ENCODE results near the gene PLEKHA7. TPM values are rescaled to one million over a fixed set of nuclear protein-coding genes. Genes with fewer than 3 reads are reported as not detected.

PLEKHA7 gene
- total RNA-seq, 4 donors from 2014 or later = 14.7 to 33.5 (median 16.7) TPM

DNA sequence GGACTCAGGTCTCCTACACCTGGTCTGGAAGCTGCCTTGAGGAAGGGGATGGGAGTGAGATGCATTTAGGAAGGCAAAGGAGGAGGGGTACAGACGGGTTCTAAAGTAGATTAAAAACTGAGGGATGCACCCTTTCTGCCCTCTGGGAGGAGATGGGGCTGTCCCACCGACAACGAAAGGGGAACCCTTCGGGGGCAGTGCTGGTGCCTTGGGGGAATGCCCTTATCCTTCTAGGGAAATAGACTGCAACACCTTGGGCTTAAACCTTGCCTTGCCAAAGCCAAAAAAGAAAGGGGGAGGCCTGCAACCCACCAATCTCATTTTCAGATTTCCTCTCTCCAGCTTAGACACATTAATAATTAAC lies 89.8 kb downstream of the PLEKHA7 start:
- TF ChIP-seq, protein P1, sequence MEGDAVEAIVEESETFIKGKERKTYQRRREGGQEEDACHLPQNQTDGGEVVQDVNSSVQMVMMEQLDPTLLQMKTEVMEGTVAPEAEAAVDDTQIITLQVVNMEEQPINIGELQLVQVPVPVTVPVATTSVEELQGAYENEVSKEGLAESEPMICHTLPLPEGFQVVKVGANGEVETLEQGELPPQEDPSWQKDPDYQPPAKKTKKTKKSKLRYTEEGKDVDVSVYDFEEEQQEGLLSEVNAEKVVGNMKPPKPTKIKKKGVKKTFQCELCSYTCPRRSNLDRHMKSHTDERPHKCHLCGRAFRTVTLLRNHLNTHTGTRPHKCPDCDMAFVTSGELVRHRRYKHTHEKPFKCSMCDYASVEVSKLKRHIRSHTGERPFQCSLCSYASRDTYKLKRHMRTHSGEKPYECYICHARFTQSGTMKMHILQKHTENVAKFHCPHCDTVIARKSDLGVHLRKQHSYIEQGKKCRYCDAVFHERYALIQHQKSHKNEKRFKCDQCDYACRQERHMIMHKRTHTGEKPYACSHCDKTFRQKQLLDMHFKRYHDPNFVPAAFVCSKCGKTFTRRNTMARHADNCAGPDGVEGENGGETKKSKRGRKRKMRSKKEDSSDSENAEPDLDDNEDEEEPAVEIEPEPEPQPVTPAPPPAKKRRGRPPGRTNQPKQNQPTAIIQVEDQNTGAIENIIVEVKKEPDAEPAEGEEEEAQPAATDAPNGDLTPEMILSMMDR (IDR thresholded peaks at IDR 0.05; ENCODE audit: low read depth) = no peak

- TF ChIP-seq, protein P1 (IDR thresholded peaks at IDR 0.05; ENCODE audit: low read depth) = no peak
Measured at GRCh38 chr11:16923987-16924386, 90.2 kb downstream of the PLEKHA7 start.

DNA sequence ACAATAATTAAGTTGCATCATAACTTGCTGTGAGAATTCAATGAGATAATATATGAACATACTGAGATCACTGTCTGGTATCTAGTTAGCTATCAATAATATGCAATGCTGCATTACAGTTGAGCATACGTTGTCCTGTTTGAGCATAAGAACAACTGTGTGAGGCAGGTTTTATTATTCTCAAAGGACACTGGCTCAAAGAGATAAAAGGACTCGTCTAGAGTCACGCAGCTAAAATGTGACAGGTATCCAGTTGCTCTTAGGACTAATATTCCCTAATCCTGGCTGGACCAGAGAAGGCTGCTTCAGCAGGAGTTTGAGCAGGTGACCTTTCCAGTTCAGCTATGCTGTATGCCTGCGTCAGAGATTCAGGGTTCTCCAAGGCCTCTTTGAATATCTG lies 92.5 kb downstream of the PLEKHA7 start:
- TF ChIP-seq, protein P1 (IDR thresholded peaks at IDR 0.05; ENCODE audit: low read depth) = no peak

DNA sequence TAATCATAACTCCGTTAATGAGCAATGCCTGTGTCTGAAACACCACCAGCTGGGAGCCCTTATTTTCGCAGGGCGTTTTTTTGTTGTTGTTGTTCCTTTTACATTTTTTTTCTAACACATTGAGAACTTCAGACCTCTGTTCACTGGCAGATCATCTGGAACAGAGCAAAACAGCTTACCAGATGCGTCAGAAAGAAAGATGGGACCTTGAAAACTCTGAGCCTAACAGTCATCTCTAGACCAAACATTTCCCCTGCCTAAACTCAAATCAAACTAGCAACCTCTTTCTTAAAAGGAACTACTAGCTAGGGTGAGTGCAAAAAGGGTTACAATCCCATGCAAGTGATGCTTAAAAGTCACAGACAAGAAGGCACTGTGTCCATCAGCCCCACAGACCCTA lies 93.2 kb downstream of the PLEKHA7 start:
- TF ChIP-seq, protein P1 (IDR thresholded peaks at IDR 0.05; ENCODE audit: low read depth) = no peak

DNA sequence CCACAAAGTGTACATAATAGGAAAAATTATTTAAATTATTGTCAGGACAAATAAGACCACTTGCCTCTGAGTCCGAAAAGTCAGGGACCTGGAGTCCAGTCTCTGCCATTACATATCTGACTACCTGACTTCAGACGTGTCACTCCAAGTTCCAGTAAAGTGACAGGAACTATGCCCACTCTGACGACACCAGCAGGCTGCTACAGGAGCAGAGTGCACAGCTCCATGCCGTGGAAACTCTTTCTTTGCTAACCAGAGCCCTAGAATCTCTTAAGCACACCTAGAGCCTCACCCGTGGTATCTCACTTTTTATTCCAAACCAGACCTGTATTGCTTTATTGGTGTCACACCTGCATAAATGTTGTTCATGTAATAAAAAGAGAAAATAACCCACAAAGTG lies 93.7 kb downstream of the PLEKHA7 start:
- TF ChIP-seq, protein P1 (IDR thresholded peaks at IDR 0.05; ENCODE audit: low read depth) = no peak

DNA sequence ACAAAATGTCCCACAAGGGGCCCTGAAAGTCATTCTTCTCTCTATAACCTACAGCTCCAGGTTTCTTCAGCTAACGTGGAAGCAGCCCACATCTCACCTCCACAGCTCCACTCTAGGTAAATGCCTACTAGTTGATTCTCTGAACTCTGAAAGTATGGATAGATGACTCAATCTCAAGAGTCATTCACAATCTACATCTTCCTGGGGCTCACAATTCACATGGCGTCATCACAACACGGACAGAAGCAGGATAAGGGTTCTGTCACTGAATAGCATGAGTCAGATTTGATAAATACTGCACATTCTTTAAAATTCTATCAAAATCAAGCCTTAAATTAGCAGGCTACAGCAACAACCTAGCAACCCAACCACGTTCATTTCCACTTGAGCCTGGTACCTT lies 96.3 kb downstream of the PLEKHA7 start:
- TF ChIP-seq, protein P1 (IDR thresholded peaks at IDR 0.05; ENCODE audit: low read depth) = no peak

DNA sequence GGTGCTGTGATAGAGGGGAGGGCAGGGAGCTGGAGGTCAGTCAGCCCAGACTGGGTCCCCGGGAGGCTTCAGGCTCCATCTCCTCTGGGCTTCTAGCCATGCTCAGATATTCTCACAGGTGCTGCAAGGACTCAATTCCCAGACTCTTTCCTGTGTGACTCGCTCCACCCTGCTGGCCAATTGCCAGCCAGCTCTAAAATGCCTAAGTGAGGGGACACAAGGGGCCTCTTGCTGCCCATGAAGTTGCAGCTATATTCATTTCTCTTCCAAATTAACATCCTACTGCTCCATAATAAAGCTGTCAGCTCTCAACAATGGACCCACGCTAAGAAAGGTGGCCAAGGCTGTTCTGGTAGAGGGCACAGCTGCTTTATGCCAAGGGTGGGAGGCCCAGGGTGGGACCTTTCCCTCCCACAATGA lies 101.5 kb downstream of the PLEKHA7 start:
- TF ChIP-seq, protein P1 (IDR thresholded peaks at IDR 0.05; ENCODE audit: low read depth) = no peak

Measured in subcutaneous adipose tissue (tissue), 4 donors.